Measurements from ENCODE around the gene ZKSCAN7. TPM values are rescaled to one million over a fixed set of nuclear protein-coding genes. Genes with fewer than 3 reads are reported as not detected.

ZKSCAN7 gene
- total and polyA plus RNA-seq, 2 of the 13 experiments (the other 11 are each of a cell fraction or from before 2014, with no cell fraction given), result 2.3 to 3.8 TPM

GRCh38 chr3:44516230-44516629 is 38.8 kb upstream of the ZKSCAN7 start:
- Histone ChIP-seq H3K27ac (ENCODE audit: extremely low read length, insufficient read depth, low read length) (no peak overlapping the region), H2AFZ (ENCODE audit: low read length) (no peak overlapping the region), H3K4me1 (ENCODE audit: insufficient read depth, low read length) (peaks cover 38% of the 10 kb centered on the region), H4K20me1 (ENCODE audit: insufficient read depth, low read length) (no peaks in the 10 kb centered on the region), H3K27me3 (ENCODE audit: control insufficient read depth in 1 of 2, insufficient read depth in 2 of 2, low read length in 2 of 2) (no peaks in the 10 kb centered on the region; a peak in 1 of 5 replicates), H3K36me3 (replicated peaks in 1 of 2; ENCODE audit: control insufficient read depth in 1 of 2, insufficient read depth in 2 of 2, low read length in 2 of 2) (no peaks in the 10 kb centered on the region), H3K9ac (ENCODE audit: insufficient read depth, low read depth, low read length) (no peak overlapping the region), H3K4me2 (ENCODE audit: low read depth, low read length) (no peak overlapping the region), H3K9me3 (ENCODE audit: low read length) (no peaks in the 10 kb centered on the region), H3K79me2 (ENCODE audit: insufficient read depth, low read length) (no peaks in the 10 kb centered on the region), H3K4me3 (replicated peaks in 1 of 3; ENCODE audit: insufficient read depth in 1 of 3, low read depth in 2 of 3, low read length in 3 of 3) (no peak overlapping the region)
- in situ Hi-C loops (cut with HindIII; ENCODE audit: extremely low pct_ligation_motif_present, low pct_unique_long_range_greater_than_20kb) (no loop called here), intact Hi-C loops (cut with micrococcal nuclease; ENCODE audit: unreplicated experiment) (no loop called here)
- BruUV-seq (replicated peaks), result no TSS peak
- ChIA-PET POLR2A (no interaction called here), CTCF (ENCODE audit: low intra/inter-chr PET ratio, low total read pairs) (no interaction called here)
- FAIRE-seq (no peak), DNase-seq (ENCODE audit: low spot score) (no peak), ATAC-seq (no peak)
- WGBS (ENCODE audit: low lambda C conversion rate), result 88% methylated on average over 3 of the region's 3 CpGs
- TF ChIP-seq DR1 (CRISPR knock-in tag; IDR thresholded peaks at IDR 0.05) (no peak), ZBTB20 (CRISPR knock-in tag; IDR thresholded peaks at IDR 0.05; ENCODE audit: borderline replicate concordance, low read depth) (no peak), ZNF460 (CRISPR knock-in tag; IDR thresholded peaks at IDR 0.05; ENCODE audit: borderline replicate concordance) (no peak), ZNF354B (CRISPR knock-in tag; IDR thresholded peaks at IDR 0.05) (no peak), ZSCAN20 (CRISPR knock-in tag; IDR thresholded peaks at IDR 0.05; ENCODE audit: borderline replicate concordance) (no peak), NAIF1 (CRISPR knock-in tag; IDR thresholded peaks at IDR 0.05; ENCODE audit: borderline replicate concordance) (no peak)

- Histone ChIP-seq H3K27me3 (ENCODE audit: control insufficient read depth in 1 of 2, insufficient read depth in 2 of 2, low read length in 2 of 2) (no peaks in the 10 kb centered on the region; a peak in 1 of 5 replicates), H3K27ac (ENCODE audit: extremely low read length, insufficient read depth, low read length) (no peak overlapping the region), H3K9me3 (ENCODE audit: low read length) (no peaks in the 10 kb centered on the region), H3K9ac (ENCODE audit: insufficient read depth, low read depth, low read length) (no peak overlapping the region), H4K20me1 (ENCODE audit: insufficient read depth, low read length) (no peaks in the 10 kb centered on the region), H3K4me3 (replicated peaks in 1 of 3; ENCODE audit: insufficient read depth in 1 of 3, low read depth in 2 of 3, low read length in 3 of 3) (no peak overlapping the region), H3K36me3 (replicated peaks in 1 of 2; ENCODE audit: control insufficient read depth in 1 of 2, insufficient read depth in 2 of 2, low read length in 2 of 2) (no peaks in the 10 kb centered on the region), H2AFZ (ENCODE audit: low read length) (peak overlapping the region; percentile 23), H3K4me1 (ENCODE audit: insufficient read depth, low read length) (peaks cover 47% of the 10 kb centered on the region), H3K4me2 (ENCODE audit: low read depth, low read length) (peak overlapping the region; percentile 39; the same call in 1 of the 2 replicates), H3K79me2 (ENCODE audit: insufficient read depth, low read length) (no peaks in the 10 kb centered on the region)
- CTCF ChIA-PET (ENCODE audit: low intra/inter-chr PET ratio, low total read pairs), result no interaction called here
- TF ChIP-seq IKZF4 (CRISPR knock-in tag; IDR thresholded peaks at IDR 0.05; ENCODE audit: borderline replicate concordance, low read depth, not compliant biosample characterization) (no peak), ATF6 (CRISPR knock-in tag; conservative IDR thresholded peaks at IDR 0.05) (no peak), ETV6 (CRISPR knock-in tag; conservative IDR thresholded peaks at IDR 0.05) (no peak), ZNF10 (CRISPR knock-in tag; IDR thresholded peaks at IDR 0.05; ENCODE audit: borderline replicate concordance, low read depth) (no peak), BORCS8-MEF2B (CRISPR knock-in tag; IDR thresholded peaks at IDR 0.05) (no peak), CCAR2 (optimal IDR thresholded peaks at IDR 0.05; ENCODE audit: low read depth, low read length) (no peak), TBP (CRISPR knock-in tag; IDR thresholded peaks at IDR 0.05) (no peak), U2AF2 (IDR thresholded peaks at IDR 0.05; ENCODE audit: low read depth, low read length) (no peak), ZNF546 (CRISPR knock-in tag; conservative IDR thresholded peaks at IDR 0.05) (no peak)
- in situ Hi-C loops (cut with HindIII; ENCODE audit: extremely low pct_ligation_motif_present, low pct_unique_long_range_greater_than_20kb), result no loop called here
- DNase-seq (ENCODE audit: low spot score) (no peak), ATAC-seq (no peak), FAIRE-seq (no peak)
- intact Hi-C loops (cut with micrococcal nuclease; ENCODE audit: unreplicated experiment), result no loop called here
- POLR2A ChIA-PET, result interaction anchor here (1.1 kb wide), 1 partner anchor 40 kb away, joined by 5 read pairs; no protein-coding TSS in a partner anchor
- no TSS peak for BruUV-seq (replicated peaks)
- 42% methylated on average over 2 of the region's 2 CpGs for WGBS (ENCODE audit: low lambda C conversion rate)
Measured at GRCh38 chr3:44518782-44519156, 36.2 kb upstream of the ZKSCAN7 start.
